KOPT-K1 (cell line): ENCODE data around the gene ARID1B.
"Not testable (repeated sequence)": the region's sequence is repeated elsewhere in the genome, so short reads cannot be mapped to it uniquely, and the experiment has no call there.

ENCODE experiments used
- H3K27ac ChIP-seq: fragments of 200-600 bp; sonication (generic); 2 replicates; pipeline ENCODE4 v1.5.1; 2016; ENCODE audit warnings: antibody characterized with exemption, mild to moderate bottlenecking, low read depth, low read length; ENCODE audit not compliant: poor library complexity, severe bottlenecking
- H3K36me3 ChIP-seq: fragments of 200-600 bp; sonication (generic); 2 replicates; pipeline ENCODE4 v1.5.1; 2017; ENCODE audit warnings: antibody characterized with exemption, mild to moderate bottlenecking, low read length, moderate library complexity; ENCODE audit not compliant: insufficient read depth
- H3K9me3 ChIP-seq: fragments of 200-600 bp; sonication (generic); 2 replicates; pipeline ENCODE4 v1.5.1; 2017; ENCODE audit warnings: antibody characterized with exemption, low read length, mild to moderate bottlenecking; ENCODE audit not compliant: insufficient read depth, poor library complexity, severe bottlenecking

Gene ARID1B

DNA sequence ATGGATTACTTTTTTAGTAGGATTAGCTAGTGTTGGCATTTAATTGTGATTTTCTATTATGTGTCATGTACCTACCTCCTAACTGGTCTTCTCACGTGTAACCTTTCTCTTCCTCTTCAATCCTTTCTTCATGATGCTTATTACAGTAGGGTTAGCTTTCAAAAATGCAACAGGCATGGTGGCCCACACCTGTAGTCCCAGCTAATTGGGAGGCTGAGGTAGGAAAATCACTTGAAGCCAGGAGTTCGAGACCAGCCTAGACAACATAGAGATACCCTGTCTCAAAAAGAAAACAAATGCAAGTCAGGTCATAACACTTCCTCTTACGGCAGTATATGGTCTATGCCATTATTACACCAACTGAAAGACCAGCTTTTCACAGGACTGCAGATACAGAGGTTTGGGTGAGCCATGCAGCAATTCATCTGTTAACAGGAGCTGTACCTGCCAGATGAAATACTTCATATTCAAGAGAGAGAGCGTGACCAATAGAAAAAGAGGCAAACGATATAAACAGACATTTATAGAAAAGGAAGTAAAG is 351.1 kb downstream of the ARID1B start:
- H3K9me3 ChIP-seq, result no peaks in the 10 kb centered on the region
- no peak overlapping the region for H3K27ac ChIP-seq
- peaks cover 16% of the 10 kb centered on the region for H3K36me3 ChIP-seq

DNA sequence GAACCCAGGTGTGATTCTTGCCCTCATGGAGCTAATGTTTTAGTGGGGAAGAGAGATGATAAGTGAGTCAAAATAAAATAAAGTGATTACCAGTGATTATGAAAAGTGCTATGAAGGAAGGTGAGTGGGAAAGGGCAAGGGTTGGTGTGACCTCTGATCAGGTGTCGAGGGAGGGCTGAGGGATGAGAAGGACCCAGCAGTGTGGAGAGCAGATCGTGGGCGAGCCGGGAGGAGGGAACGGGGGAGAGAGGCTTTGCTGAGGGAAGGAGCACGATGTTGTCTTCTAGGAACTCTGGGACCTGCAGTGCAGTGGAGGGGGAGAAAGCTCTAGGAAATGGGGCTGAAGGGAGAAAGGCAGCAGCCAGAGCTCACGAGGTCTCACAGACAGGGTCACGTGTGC is 354.1 kb downstream of the ARID1B start:
- H3K9me3 ChIP-seq, result no peaks in the 10 kb centered on the region
- no peak overlapping the region for H3K27ac ChIP-seq
- peaks cover 44% of the 10 kb centered on the region for H3K36me3 ChIP-seq

DNA sequence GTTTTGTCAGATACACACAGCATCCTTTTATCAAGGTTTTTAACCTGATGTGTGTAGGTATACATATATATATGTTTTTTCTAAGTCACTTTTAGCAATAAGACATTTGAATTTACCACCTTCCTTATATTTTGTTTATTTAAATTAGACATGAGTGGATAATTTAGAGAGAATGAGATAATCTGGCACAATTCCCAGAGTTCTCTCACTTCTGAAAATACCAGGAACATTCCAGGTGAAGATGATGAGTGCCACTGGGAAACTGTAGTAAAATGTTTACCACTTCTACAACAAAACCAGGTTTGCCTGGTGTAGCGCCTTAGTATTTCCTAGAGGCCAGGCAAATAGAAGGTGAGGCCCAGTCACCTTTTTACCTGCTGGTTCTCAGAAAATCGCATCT is 356.7 kb downstream of the ARID1B start:
- Histone ChIP-seq H3K27ac (no peak overlapping the region), H3K9me3 (no peaks in the 10 kb centered on the region), H3K36me3 (peaks cover 50% of the 10 kb centered on the region)

DNA sequence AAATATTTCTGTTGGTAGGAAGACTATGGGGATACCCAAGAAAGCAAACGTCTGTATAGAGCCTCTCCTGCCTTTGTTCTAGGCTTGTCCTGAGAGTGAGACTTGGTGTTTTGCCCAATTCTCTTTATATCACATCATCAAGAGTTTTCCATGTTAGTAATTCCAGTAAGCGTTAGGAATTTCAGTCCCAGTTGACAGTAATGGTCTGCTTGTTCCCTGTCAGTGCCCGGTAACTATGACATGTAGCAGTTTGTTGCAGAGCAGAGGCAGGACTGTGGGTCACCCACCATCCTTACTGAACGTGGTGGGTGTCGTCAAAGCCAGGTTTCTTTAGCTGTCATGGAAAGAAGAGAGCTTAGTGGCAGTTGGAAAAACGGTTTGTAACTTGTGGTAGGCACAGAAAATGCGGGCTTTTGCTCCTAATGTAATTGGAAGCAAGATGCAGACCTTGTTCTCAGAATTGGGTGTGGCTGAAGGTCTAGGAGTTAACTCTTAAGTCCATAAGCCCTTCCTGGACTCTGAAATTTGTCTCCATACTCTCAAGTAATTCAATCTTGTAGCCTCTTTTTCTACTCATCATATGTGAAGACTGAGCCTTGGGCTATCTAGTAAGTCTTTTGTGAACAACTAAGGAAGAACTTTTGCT is 357.3 kb downstream of the ARID1B start:
- Histone ChIP-seq H3K9me3 (no peaks in the 10 kb centered on the region), H3K27ac (no peak overlapping the region), H3K36me3 (peaks cover 50% of the 10 kb centered on the region)

DNA sequence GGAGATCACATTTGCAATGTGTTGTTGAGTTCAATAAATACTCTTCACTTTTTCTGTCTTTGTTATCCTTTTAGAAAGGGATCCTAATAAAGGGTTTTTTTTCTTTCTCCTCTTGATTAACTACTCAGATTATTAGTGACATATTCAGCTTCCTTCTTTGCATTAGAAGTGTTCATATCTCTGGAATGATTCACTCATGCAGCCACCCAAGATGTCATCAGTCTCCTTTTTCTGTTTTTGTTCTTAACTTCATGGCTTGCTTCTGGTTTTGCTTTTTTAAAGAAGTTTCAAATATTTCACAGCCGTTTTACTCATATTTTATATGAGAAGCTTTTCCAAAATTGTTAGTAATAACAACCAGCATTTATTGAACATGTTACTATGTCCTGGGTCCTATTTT is 358.5 kb downstream of the ARID1B start:
- H3K9me3 ChIP-seq, result no peaks in the 10 kb centered on the region
- H3K36me3 ChIP-seq, result peaks cover 54% of the 10 kb centered on the region
- H3K27ac ChIP-seq, result no peak overlapping the region

DNA sequence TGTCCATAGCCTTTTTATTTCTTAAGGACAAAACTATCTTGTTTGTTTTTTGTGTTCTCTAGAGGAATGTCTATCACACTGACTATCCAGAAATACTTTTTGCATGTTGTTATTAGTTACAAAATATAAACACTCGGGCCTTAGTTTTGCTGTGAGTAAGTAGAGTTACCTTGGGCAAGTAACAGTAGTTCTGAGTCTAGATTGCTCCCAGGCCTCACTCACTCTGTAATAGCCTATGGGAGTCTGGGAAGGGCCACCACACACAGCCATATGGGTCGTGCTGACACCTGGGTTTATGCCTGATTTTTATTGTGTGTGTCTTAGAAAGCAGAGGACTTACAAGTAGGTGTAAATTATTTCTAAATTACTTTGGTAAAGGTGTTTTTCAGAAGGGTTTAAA is 360.3 kb downstream of the ARID1B start:
- no peaks in the 10 kb centered on the region for H3K9me3 ChIP-seq
- peaks cover 63% of the 10 kb centered on the region for H3K36me3 ChIP-seq
- H3K27ac ChIP-seq, result no peak overlapping the region

DNA sequence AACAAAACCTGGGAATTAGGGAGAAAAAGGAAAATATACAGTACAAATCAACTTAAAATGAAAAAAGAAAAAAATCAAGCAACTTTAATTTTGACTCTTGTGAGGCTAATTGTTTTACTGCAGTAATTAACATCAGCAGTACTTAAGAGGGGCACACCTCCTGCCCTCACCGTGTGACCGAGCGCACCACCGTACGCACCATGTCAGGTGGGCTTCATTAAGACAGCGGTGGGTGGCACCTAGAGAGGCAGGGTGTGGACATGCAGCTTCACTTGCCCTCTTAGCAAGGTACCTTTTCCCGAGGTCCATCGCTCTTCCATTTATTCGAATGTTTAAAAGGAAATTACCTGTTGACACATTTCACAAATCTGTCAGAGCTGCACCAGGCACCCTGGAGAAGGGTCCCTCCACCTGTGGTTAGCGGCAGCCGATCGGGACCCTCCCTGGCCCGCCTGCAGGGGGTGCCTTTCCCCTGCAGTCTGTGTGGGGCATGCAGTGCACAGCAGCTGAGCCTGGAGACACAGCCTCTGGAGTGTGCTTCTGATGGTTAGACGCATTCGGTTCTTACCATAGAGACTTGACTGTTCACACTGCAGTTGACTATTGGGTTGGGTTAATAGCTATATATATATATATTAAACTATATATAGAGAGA is 362.0 kb downstream of the ARID1B start:
- Histone ChIP-seq H3K36me3 (peaks cover 46% of the 10 kb centered on the region), H3K27ac (no peak overlapping the region), H3K9me3 (no peaks in the 10 kb centered on the region)

DNA sequence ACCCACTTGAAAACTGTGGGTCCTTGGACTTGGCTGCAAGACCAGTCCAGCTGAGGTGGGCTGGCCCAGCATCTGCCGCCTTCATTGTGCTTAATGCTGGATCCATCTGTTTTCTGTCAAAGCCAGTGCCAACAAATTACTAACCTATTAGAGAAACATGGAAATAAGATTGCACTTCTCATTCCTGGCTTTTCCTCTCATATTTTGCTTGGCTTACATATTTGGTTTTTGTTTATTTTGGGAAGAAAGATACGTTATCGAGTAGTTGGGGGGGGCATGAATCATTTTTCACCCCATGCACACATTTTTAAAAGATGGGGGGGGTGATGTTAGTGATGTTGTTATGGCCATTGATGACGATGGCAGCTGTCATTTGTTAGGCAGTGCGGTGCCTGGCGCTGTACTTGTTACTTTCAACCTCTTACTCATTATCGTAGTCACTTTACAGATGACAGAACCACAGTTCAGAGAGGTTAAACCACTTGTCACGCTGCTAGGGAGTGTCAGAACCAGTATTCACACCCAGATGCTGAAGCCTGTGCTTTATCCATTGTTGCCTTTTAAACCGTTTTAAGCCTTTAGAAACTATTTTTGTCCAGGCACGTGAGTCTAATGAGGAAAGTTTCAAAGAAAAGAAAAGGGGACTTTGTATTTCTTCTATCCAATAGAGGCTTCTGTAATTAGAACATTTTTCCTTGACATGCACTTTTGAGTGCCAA is 366.2 kb downstream of the ARID1B start:
- H3K27ac ChIP-seq, result no peak overlapping the region
- no peaks in the 10 kb centered on the region for H3K9me3 ChIP-seq
- H3K36me3 ChIP-seq, result peaks cover 22% of the 10 kb centered on the region

DNA sequence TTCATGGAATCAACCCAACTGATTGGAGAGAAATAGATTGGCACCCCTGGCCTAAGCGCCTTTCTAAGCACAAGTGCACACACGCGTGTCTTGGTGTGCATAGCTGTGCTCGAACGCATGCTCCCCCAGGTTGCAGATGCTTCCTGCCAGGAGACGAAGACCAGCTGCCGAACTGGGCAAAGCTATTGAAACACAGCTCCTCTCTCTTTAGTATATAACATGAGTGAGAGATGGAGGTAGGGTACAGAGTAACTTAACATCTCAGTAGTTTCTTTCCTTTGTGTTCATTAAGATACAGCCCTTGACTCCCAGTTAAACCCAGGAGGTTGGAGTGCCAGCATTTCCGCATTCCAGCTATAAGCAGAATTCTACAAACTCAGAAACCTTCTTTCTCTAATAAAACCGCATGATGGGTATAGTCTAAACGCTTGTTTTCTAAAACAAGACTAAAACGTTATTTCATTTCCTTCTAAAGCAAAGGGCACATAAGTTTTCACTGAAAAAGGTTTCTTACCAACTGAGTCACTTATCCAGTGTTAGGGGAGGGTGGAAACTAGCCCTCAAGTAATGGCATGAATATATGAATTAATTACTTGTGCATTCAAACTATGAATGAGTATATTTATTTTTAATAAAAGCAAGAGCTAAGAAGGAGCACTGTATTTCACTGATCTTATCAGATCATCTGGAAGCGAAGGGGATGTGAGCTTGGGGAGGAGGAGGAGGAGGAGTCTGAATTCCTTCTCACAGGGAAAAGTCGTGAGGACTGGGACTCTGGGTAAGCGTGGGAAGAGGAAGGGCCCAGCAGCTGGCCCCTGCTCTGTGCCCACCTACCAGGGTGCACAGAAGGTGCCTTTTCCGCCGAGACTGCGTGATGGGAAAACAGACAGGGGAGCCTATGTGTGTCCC is 367.0 kb downstream of the ARID1B start:
- H3K9me3 ChIP-seq, result no peaks in the 10 kb centered on the region
- H3K27ac ChIP-seq, result no peak overlapping the region
- H3K36me3 ChIP-seq, result peaks cover 30% of the 10 kb centered on the region

DNA sequence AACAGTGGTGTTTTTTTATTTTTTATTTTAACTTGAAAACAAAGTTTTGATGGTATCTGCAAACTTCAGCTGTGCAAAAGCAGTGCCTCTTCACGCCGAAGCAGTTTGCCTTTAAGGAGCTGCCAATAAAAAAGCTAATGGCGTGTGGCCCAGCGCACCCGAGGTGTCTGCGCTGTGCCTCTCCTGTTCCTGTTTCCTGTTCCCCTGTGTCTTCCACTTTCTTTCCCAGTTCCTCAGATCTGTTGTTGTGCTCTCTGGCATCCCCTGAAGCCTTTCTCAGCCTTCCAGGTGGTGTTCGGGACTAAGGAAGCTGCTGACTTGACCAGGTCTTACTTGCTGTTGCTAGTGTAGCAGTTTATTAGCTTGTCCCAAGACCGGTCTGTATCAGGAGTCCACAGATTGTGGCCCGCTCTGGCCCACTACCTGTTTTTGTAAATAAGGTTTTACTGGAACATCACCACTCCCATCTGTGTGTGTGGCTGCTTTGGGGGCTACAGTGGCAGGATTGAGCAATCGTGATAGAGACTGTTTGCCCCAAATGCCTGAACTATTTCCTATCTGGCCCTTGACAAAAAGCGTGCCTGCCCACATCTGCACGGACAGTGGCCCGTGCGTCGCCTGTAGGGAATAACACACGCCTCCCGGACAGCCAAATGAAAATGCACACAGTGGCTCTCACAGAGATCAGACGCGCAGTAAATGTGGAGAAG is 367.8 kb downstream of the ARID1B start:
- H3K9me3 ChIP-seq, result no peaks in the 10 kb centered on the region
- H3K36me3 ChIP-seq, result peaks cover 38% of the 10 kb centered on the region
- no peak overlapping the region for H3K27ac ChIP-seq

DNA sequence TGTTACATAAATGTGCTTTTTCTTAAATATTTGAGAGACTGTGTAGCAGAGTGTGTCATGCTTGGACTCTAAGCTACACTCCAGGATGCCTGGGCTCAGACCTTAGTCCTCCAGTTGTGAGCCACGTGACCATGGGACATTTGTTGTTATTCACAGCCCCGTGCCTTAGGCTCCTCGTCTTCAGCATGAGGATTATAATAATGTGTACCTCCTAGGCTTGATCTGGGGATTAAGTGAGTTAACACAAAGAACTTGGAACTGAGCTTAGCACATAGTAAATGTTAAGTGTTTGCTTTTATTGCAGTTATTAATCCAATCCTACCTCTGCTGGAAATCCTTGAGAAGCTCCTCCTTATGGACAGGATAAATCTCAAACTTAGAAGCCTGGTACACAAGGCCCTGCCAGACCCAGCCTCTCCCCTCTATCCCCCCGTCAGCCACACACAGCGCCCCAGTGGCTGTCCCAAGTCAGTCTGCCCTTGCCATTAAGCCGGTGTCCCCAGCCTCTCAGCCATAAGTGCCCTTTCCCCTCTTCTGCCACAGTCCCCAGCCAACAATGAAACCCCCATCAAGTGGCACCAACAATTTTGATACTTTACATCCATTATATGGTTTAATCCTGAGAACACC is 368.6 kb downstream of the ARID1B start:
- H3K36me3 ChIP-seq, result peaks cover 41% of the 10 kb centered on the region
- no peaks in the 10 kb centered on the region for H3K9me3 ChIP-seq
- no peak overlapping the region for H3K27ac ChIP-seq

DNA sequence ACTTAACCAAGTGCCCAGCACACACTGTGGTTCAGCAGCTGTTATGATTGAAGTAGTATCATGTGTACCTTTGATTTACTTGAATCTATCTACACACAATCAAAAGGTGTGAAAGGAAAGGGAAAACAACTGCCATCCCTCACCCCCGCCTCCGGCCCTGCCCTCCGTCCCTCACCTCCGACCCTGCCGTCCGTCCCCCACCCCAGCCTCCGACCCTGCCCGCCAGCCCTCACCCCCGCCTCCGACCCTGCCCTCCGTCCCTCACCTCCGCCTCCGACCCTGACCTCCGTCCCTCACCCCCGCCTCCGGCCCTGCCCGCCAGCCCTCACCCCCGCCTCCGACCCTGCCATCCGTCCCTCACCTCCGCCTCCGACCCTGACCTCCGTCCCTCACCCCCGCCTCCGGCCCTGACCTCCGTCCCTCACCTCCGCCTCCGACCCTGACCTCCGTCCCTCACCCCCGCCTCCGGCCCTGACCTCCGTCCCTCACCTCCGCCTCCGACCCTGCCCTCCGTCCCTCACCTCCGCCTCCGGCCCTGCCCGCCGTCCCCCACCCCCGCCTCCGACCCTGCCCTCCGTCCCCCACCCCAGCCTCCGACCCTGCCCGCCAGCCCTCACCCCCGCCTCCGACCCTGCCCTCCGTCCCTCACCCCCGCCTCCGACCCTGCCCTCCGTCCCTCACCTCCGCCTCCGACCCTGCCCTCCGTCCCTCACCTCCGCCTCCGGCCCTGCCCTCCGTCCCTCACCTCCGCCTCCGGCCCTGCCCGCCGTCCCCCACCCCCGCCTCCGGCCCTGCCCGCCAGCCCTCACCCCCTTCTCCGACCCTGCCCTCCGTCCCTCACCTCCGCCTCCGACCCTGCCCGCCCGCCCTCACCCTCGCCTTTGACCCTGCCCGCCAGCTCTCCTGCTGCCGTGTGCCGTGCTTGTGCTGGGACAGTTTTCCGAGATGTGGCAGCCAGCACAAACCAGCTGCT is 370.2 kb downstream of the ARID1B start:
- not testable (repeated sequence) for H3K9me3 ChIP-seq, H3K27ac ChIP-seq
- H3K36me3 ChIP-seq, result peaks cover 35% of the 10 kb centered on the region
